Small intestine (tissue), 7 donors: ENCODE data around the gene KIF7. TPM values are rescaled to one million over a fixed set of nuclear protein-coding genes. Genes with fewer than 3 reads are reported as not detected.

ENCODE experiments used
- DNase-seq, 2 donors: peaks; one replicate each; pipeline versions ENCODE4 v3.0.0 to v3.0.0-alpha.2; 2013
- FAIRE-seq: peaks from 2 replicates; lab custom pipeline; 2012; peaks lifted over from hg19 to GRCh38; lab: Jason Lieb, UNC
- H3K27ac ChIP-seq, 3 donors: one replicate each; pipeline ENCODE4 v1.5.1; 2013; ENCODE audit warnings: low read length in 2 of 3, mild to moderate bottlenecking in 2 of 3, control low read depth in 1 of 3, inconsistent platforms in 1 of 3, low read depth in 1 of 3, moderate library complexity in 1 of 3
- H3K27me3 ChIP-seq, 3 donors: one replicate each; pipeline ENCODE4 v1.6.1; 2013; ENCODE audit warnings: low read length in 3 of 3, inconsistent platforms in 1 of 3; ENCODE audit not compliant: control insufficient read depth in 3 of 3, insufficient read depth in 3 of 3
- H3K36me3 ChIP-seq, 3 donors: one replicate each; pipeline ENCODE4 v1.6.1; 2013; ENCODE audit warnings: low read length in 3 of 3, inconsistent platforms in 1 of 3, low read depth in 1 of 3, mild to moderate bottlenecking in 1 of 3, moderate library complexity in 1 of 3; ENCODE audit not compliant: control insufficient read depth in 3 of 3, insufficient read depth in 2 of 3
- H3K4me1 ChIP-seq, 3 donors: one replicate each; pipeline ENCODE4 v1.6.1; 2013; ENCODE audit warnings: low read length in 2 of 3, inconsistent platforms in 1 of 3, low read depth in 1 of 3, mild to moderate bottlenecking in 1 of 3, moderate library complexity in 1 of 3; ENCODE audit not compliant: control insufficient read depth in 3 of 3, insufficient read depth in 2 of 3
- H3K4me3 ChIP-seq, 3 donors: one replicate each; pipeline ENCODE4 v1.5.1; 2013; ENCODE audit warnings: low read length in 3 of 3, control low read depth in 1 of 3, inconsistent platforms in 1 of 3, low read depth in 1 of 3, mild to moderate bottlenecking in 1 of 3, moderate library complexity in 1 of 3
- H3K9me3 ChIP-seq, 2 donors: one replicate each; pipeline ENCODE4 v1.6.1; 2013; ENCODE audit warnings: low read depth in 1 of 2, low read length in 1 of 2; ENCODE audit not compliant: control insufficient read depth in 2 of 2, insufficient read depth in 1 of 2
- WGBS, 3 donors: extraction: QIAGEN DNeasy Blood & Tissue Kit; methylation state at CpG; one replicate each; pipeline ENCODE4 v1.1.7; 2013; 5-methylcytosine and 5-hydroxymethylcytosine counted together
- polyA plus RNA-seq, 4 donors: library from polyadenylated mRNA; stranded (reverse) in 3 of 4; unstranded in 1 of 4; fragments of 200-250 nt in 3 of 4; fragments of 120-200 nt in 1 of 4; gene quantifications; one replicate each; pipeline versions ENCODE4 v1.2.1 to v1.2.3, GENCODE V29; 2013
- donor health status: healthy with polysubstance abuse.
- donor health status: control.
- donor health status: control.
- donor health status: Bipolar disorder and iron deficiency.
- donor health status: healthy.

KIF7 gene
- polyA plus RNA-seq, 4 donors = 0.27 to 2.1 (median 1.9) TPM; not detected in 1

DNA sequence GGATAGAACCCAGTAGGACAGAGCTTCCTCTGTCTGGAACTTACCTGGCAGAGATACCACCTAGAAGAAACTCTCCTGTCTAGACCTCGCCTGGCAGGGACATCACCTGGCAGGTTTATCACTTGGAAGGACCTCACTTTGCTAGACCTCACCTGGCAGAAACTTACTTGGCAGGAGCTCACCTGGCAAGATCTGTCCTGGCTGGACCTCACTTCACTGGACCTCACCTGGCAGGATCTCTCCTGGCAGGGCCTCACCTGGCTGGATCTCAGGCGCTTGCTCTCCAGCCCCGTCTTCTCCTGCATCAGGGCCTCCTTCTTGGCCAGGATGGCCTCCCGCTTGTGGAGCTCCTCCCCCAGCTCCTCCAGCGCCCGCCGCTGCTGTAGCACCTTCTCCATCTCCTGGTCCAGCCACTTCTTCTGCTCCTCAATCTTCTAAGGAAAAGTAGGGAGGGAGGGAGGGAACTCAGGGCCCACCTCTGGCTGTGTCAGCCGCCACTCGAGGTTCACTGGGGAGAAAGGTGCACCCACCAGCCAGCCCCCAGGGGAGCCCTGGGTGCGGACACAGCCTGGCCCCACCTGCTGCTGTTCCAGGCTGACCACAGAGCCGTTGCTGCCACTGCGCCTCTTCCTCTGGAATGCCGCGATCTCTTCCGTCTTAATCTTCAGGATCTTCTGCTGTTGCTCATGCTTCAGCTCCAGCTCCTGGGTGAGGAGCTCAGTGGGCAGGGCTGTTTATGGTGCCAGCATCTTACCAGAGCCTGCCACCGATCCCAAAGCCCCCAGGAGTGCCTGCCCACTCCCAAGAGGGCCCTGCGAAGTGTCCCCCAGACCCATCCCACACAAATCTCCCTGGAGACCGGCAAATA is 22.5 kb downstream of the KIF7 start:
- Histone ChIP-seq H3K4me3 (no peak overlapping the region), H3K27me3 (no peaks in the 10 kb centered on the region), H3K36me3 (peaks cover 0 to 46% (median 0%) of the 10 kb centered on the region in 3 donors), H3K9me3 (peaks cover 0 to 5% of the 10 kb centered on the region in 2 donors), H3K4me1 (no peaks in the 10 kb centered on the region), H3K27ac (no peak overlapping the region)
- FAIRE-seq = no peak
- WGBS, 3 donors = 94 to 95% (median 95%) methylated on average over 15 to 18 of the region's 18 CpGs
- DNase-seq = no peak

DNA sequence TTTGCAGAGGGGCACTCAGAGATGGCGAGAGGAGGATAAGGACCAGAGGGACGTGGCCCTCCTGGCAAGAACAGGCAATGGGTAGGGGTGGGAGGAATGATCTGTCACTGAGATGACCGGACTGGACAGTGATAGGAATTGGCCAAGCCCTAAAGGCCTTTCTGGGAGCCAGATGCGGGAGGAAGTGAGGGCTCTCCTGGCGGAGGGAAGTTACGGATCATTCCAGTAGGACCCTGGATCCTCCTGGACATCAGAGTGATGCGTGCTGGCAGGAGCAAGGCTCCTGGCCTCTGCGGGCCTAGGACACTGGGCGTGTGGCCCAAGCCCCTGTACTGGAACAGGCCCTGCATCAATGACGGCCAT is 23.4 kb downstream of the KIF7 start:
- Histone ChIP-seq H3K36me3 (peaks cover 0 to 54% (median 2%) of the 10 kb centered on the region in 3 donors), H3K4me1 (no peaks in the 10 kb centered on the region), H3K9me3 (peaks cover 0 to 5% of the 10 kb centered on the region in 2 donors), H3K4me3 (no peak overlapping the region), H3K27ac (no peak overlapping the region), H3K27me3 (no peaks in the 10 kb centered on the region)
- no peak for DNase-seq
- FAIRE-seq = no peak
- 80 to 90% (median 86%) methylated on average over 8 to 10 of the region's 10 CpGs for WGBS, 3 donors

DNA sequence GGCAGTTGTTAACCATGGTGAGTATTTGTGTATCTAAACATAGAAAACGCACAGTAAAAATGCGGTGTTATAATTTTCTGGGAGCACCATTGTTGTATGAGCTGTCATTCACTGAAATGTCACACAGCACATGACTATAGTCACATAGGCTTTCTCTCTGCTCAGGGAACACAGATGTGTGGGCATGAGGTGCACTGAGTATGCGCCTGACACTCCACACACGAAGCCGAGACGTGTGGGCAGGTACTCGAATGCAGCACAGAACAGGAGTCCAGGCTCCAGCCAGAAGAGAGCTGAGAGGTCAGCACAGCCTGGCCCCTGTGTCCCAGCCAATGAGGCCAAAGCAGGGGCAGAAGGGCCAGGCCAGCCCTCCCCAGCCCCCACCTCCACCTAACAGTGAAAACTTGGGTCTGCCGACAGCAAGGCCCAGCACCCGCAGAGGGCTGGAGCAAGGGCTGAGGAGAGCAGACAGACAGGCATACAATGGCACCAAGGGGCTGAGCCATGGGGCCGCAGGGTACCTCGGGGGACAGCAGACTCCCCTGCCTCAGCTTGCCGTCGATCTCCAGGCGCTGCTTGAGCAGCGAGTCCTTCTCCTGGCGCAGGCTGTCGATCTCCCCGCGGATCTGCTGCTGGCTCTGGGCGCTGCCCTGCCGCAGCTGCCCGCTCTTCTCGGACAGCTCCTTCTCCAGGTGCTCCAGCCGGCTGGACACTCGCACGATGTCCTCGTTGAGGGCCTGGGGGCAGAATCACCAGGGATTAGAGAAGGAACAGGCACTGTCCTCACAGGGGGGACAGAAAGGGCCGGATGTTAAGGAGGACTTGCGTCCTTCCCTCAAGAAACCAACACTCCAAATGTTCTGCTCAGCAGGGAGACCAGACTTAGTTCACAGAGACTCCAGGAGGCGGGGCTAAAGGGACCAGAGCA is 24.0 kb downstream of the KIF7 start:
- Histone ChIP-seq H3K4me3 (no peak overlapping the region), H3K9me3 (peaks cover 0 to 5% of the 10 kb centered on the region in 2 donors), H3K27me3 (no peaks in the 10 kb centered on the region), H3K36me3 (peaks cover 0 to 57% (median 2%) of the 10 kb centered on the region in 3 donors), H3K27ac (no peak overlapping the region), H3K4me1 (no peaks in the 10 kb centered on the region)
- DNase-seq (no peak), FAIRE-seq (no peak)
- 92 to 94% (median 93%) methylated on average over 30 of the region's 30 CpGs for WGBS, 3 donors

DNA sequence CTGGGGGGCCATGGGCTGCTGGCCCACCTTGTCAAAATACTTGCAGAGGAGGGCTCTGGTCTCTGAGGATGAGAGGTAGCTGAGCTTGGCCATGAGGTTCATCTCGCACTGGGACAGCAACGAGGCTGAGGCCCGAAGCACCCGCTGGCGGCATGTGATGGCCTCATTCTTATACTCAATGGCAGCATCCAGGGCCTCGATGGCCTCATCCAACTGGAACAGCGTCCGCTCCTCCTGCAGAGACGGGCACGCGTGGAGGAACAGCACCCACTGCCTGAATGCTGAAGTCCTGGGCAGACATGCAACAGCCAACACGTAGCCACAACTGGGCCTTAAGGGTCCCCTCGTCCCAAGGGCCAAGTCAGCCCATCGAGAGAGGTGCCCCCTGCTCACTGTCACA is 25.0 kb downstream of the KIF7 start:
- FAIRE-seq = no peak
- no peak overlapping the region for H3K4me3 ChIP-seq
- H3K27me3 ChIP-seq = no peaks in the 10 kb centered on the region
- peaks cover 2 to 67% (median 3%) of the 10 kb centered on the region in 3 donors for H3K36me3 ChIP-seq
- WGBS, 3 donors = 93 to 95% (median 93%) methylated on average over 14 of the region's 14 CpGs
- H3K9me3 ChIP-seq = peaks cover 0 to 5% of the 10 kb centered on the region in 2 donors
- no peak overlapping the region for H3K27ac ChIP-seq
- no peaks in the 10 kb centered on the region for H3K4me1 ChIP-seq
- no peak for DNase-seq

DNA sequence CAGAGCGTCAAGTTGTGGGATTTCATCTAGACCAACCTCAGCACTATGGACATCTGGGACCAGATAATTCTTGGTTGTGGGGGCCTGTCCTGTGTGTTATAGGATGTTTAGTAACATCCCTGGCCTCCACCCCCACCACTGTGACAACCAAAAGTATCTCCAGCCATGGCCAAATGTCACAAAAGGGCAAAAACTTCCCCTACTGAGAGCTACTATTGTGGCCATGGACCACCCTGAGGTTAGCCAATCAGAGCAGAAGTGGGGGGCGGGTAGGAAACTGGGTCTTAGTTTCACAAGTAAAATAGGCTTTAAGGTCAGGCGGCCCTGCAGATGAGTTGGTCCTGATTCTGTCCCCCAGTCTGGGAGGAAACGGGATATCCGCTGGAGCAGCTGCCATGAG is 25.4 kb downstream of the KIF7 start:
- H3K36me3 ChIP-seq = peaks cover 2 to 71% (median 3%) of the 10 kb centered on the region in 3 donors
- no peaks in the 10 kb centered on the region for H3K4me1 ChIP-seq
- H3K9me3 ChIP-seq = peaks cover 0 to 5% of the 10 kb centered on the region in 2 donors
- 94 to 99% (median 97%) methylated on average over 5 of the region's 5 CpGs for WGBS, 3 donors
- H3K27me3 ChIP-seq = no peaks in the 10 kb centered on the region
- FAIRE-seq = no peak
- no peak overlapping the region for H3K27ac ChIP-seq
- no peak for DNase-seq
- no peak overlapping the region for H3K4me3 ChIP-seq

DNA sequence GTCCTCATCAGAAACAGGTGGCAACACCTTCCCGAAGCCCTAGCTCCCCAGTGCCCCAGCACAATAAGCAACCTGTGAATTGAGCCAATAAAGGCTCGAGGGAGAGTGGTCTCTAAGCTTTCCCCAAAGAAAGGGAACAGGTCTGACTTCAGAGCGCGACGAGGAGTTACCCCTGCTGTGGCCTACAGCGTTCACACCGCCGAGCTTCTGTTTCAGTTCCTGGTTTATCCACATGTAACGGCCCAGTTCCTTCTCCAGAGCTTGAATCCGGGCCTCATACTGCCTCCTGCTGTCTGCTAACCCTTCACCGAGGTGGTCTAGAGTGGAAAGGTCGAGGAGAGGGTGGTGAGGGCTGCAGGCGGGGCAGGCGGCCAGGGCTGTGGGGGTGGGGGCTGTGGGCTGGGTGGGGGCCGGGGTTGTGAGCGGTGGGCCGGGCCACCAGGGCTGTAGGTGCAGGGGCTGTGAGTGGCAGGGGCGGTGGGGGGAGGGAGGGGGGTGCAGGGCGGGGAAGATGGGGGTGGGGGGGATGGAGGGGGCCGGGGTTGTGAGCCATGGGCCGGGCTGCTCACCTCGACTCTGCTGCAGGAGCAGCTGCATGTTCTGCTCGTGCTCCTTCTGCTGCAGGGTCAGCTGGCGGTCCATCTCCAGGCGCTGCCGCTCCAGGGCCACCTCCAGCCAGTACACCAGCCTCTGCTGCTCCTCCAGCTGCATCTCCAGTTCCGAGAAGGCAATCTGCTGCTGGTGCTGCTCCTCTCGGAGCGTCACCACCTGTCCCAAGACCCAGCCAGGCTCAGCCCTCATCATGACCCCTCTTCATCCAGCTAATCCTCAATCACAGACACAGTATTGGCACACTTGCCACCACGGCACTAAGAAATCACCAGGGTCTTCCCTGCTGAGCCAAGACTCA is 26.2 kb downstream of the KIF7 start:
- peaks cover 0 to 2% of the 10 kb centered on the region in 2 donors for H3K9me3 ChIP-seq
- H3K4me1 ChIP-seq = no peaks in the 10 kb centered on the region
- H3K27me3 ChIP-seq = no peaks in the 10 kb centered on the region
- 87 to 94% (median 92%) methylated on average over 24 to 30 of the region's 30 CpGs for WGBS, 3 donors
- H3K36me3 ChIP-seq = peaks cover 2 to 79% (median 3%) of the 10 kb centered on the region in 3 donors
- DNase-seq (no peak), FAIRE-seq (no peak)
- H3K27ac ChIP-seq = no peak overlapping the region
- no peak overlapping the region for H3K4me3 ChIP-seq

DNA sequence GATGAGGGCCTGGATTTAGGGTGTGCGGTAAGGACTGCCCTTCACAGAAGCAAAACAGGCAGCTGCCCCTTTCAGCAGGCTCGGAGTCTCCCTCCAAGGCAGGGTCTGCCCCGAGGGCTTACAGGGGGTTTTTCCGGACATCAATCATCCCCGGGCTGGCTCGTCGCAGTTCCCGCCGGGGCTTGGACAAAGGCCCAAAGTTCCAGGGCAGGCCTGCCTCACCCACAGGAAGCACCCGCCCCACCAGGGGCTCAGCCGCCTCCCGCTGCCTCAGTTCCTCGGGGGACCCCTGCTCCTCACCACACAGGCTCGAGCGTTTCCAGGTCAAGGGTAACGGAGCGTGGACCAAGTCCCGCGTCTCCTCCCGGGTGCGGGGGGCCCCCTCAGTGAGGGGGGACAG is 27.0 kb downstream of the KIF7 start:
- Histone ChIP-seq H3K27ac (no peak overlapping the region), H3K27me3 (no peaks in the 10 kb centered on the region), H3K36me3 (peaks cover 2 to 80% (median 3%) of the 10 kb centered on the region in 3 donors), H3K4me1 (no peaks in the 10 kb centered on the region), H3K4me3 (no peak overlapping the region), H3K9me3 (no peaks in the 10 kb centered on the region)
- no peak for DNase-seq
- WGBS, 3 donors = 84 to 94% (median 91%) methylated on average over 18 to 21 of the region's 21 CpGs
- no peak for FAIRE-seq
